Effector memory CD8-positive, alpha-beta T cell (primary cell): ENCODE data around the gene GBA2.
A peak's percentile ranks its signal among the peaks of the same experiment; 100 is the strongest.

Experiments
- ATAC-seq: fragments of 150-1000 bp; cut with Tn5 transposase; replicated peaks from 2 replicates; pipeline ENCODE4 v1.10.0; 2021; ENCODE audit warnings: mild to moderate bottlenecking, moderate library complexity
- DNase-seq, 3 experiments: peaks; one replicate each; pipeline ENCODE4 v3.0.0; 2021
- H3K27ac Mint-ChIP-seq, 2 donors: one replicate each; pipeline ENCODE4 v1.8.0; 2022; ENCODE audit warnings: mild to moderate bottlenecking in 2 of 2, mixed read lengths in 2 of 2, moderate library complexity in 2 of 2
- H3K27me3 Mint-ChIP-seq, 2 donors: one replicate each; pipeline ENCODE4 v1.8.0; 2022; ENCODE audit warnings: mixed read lengths in 2 of 2
- H3K36me3 Mint-ChIP-seq: one replicate; pipeline ENCODE4 v1.8.0; 2022; ENCODE audit warnings: mild to moderate bottlenecking, moderate library complexity, mixed read lengths; ENCODE audit not compliant: insufficient read depth
- H3K4me1 Mint-ChIP-seq, 2 donors: one replicate each; pipeline ENCODE4 v1.8.0; 2022; ENCODE audit warnings: low read depth in 2 of 2, mixed read lengths in 2 of 2
- H3K4me3 Mint-ChIP-seq, 2 donors: one replicate each; pipeline ENCODE4 v1.8.0; 2022; ENCODE audit warnings: mild to moderate bottlenecking in 2 of 2, mixed read lengths in 2 of 2, moderate library complexity in 2 of 2
- H3K9me3 Mint-ChIP-seq, 2 donors: one replicate each; pipeline ENCODE4 v1.8.0; 2022; ENCODE audit warnings: mixed read lengths in 2 of 2

GBA2 gene

DNA sequence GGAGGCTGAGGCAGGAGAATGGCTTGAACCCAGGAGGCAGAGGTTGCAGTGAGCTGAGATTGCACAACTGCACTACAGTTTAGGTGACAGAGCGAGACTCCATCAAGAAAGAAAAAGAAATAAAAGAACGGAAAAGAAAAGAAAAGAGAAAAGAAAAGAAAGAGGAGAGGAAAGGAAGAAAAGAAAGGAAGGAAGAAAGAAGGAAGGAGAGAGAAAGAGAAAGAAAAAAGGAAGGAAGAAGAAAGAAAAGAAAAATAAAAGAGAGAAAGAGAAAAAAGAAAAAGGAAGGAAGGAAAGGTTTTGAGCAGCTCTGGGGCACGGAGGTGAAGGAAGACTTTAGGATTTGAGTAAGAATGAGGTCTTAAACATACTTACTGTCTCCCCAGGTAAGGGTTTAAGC is 35.5 kb downstream of the GBA2 start:
- peak overlapping the region in 1 of 2 donors; percentile 57 for H3K27ac Mint-ChIP-seq
- no peak overlapping the region for H3K4me3 Mint-ChIP-seq
- H3K36me3 Mint-ChIP-seq, result peaks cover 91% of the 10 kb centered on the region
- DNase-seq (no peak), ATAC-seq (no peak)
- H3K4me1 Mint-ChIP-seq, result peaks cover 5 to 10% of the 10 kb centered on the region in 2 donors
- no peaks in the 10 kb centered on the region for H3K9me3 Mint-ChIP-seq
- no peaks in the 10 kb centered on the region for H3K27me3 Mint-ChIP-seq

DNA sequence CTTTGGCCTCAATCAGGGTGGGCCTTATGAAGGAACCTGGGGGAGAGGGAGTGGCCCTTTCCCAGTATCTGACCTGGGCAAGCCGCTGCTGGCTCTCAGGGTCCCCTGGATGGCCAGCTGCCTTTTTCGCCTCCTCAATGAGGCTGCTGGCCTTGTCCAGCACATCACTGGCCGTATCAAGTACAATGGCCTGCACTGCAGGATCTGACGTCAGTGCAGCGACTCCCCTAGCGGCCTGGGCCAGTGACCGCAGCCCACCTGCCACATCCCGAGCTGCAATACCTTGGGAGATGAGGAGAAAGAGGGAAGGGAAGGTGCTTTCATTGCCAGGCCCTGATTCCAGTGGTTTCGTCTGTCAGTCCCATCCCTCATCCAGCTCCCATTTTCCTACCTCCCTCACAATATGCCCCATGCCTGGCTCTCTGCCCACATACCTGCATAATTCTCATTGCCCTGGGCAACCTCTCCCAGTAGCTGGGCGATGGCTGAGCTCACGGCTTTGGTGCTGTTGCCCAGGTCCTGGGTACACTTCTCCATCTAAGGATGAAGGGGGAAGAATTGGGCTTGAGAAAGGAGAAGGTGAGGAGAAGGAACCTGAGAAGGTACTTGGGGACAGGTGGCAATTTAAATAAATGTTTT is 36.1 kb downstream of the GBA2 start:
- no peak for DNase-seq
- no peaks in the 10 kb centered on the region for H3K9me3 Mint-ChIP-seq
- ATAC-seq, result no peak

DNA sequence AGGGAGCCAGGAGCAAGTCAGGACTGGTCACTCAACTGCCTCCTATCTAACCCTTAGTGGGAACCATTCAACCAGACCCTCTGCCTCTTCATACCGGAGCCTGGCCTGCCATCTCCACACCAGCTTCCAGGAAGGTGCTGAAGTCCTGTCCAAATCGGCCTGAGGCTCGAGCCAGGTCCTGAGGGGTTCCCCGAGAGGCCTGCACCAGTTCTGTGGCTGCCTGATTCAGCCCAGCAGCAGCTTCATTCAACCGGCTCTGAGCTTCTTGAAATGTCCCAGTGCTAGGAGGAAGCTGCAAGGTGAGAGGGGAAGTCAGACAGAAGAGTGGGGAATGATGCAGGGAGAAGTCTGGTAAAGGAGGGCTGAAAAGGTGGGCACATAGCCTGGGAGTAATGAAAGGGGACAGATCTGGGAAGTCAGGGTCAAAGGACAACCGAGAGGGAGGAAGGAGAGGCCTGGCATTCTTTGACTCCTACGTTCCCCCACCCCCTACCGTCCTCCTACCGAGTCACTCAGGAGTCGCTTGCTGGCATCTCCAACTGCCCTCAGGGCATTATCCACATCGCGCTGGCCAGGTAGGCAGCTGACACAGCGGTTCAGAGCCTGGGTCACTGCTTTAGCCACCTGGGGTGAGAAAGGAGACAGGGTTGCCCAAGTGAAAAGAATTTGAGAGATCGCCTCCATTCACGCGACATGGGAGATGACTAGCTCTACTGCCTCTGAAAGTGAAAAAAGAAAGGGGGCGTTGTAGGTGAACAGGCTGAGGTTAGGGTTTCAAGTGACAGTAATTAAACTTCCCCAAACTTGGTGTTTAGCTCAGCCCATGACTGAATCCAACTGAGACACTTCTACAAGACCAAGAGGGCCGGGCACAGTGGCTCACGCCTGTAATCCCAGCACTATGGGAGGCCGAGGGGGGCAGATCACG is 37.3 kb downstream of the GBA2 start:
- Mint-ChIP-seq H3K27ac (peak overlapping the region; percentile 50 to 55), H3K27me3 (no peaks in the 10 kb centered on the region), H3K4me3 (no peak overlapping the region), H3K36me3 (peaks cover 97% of the 10 kb centered on the region), H3K4me1 (peaks cover 5 to 10% of the 10 kb centered on the region in 2 donors), H3K9me3 (no peaks in the 10 kb centered on the region)
- DNase-seq (no peak), ATAC-seq (no peak)

More for the DNA sequence above, 36.1 kb downstream of the GBA2 start:
- no peak overlapping the region for H3K4me3 Mint-ChIP-seq
- no peaks in the 10 kb centered on the region for H3K27me3 Mint-ChIP-seq
- peak overlapping the region; percentile 50 to 57 for H3K27ac Mint-ChIP-seq
- peaks cover 5 to 10% of the 10 kb centered on the region in 2 donors for H3K4me1 Mint-ChIP-seq
- H3K36me3 Mint-ChIP-seq, result peaks cover 93% of the 10 kb centered on the region

DNA sequence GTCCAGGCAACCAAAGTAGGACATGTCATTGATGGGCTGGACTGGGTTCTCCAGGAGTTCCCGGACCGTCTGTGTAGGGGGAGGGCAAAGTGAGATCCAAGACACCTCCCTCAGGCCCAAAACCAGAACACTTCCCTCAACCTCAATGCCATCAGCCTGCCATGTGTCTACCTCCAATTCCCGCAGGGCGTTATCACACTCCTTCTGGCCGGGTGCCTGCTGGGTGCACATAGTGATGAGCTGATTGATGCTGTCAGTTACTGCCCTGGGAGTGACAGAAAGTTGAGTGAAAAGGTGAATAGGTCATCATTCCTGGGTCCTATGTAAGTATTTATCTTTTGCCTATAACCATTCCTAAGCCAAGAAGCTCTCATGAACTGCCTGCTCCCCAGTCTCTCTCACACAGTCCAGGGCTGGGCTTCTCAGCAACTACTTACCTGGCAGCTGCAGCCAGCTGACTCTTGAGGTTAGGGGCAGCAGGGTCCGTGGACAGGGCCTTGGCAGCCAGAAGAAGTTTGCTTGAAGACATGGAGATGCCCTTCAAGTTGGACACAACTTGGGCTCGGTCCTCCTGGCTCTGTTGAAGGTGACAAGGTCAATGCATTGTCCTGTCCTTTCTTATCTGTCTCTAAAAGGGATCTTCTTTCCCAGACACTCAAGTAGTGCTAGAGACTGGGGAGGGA is 38.1 kb downstream of the GBA2 start:
- no peaks in the 10 kb centered on the region for H3K9me3 Mint-ChIP-seq
- no peaks in the 10 kb centered on the region for H3K27me3 Mint-ChIP-seq
- H3K4me3 Mint-ChIP-seq, result no peak overlapping the region
- H3K4me1 Mint-ChIP-seq, result peaks cover 4 to 5% of the 10 kb centered on the region in 2 donors
- peaks cover 96% of the 10 kb centered on the region for H3K36me3 Mint-ChIP-seq
- DNase-seq (no peak), ATAC-seq (no peak)
- peak overlapping the region in 1 of 2 donors; percentile 55 for H3K27ac Mint-ChIP-seq

DNA sequence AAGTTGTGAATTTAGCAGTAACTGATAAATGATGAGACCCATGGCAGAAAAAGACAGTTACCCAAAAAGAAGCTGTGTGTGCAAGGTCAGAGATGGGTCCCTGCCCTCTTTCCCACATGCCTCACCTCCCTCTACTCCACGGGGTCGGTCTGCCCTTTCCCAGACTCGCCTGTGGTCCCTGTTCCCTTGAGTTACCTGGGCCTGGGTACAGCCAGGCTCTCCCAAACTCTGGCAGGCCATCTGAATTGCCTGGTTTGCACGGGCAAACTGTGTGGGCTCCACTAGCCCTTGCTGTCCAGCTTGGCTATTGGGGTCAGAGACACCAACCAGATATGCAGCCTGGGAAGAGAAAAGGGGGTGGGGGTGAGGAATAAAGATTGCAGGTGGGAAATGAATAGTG is 40.9 kb downstream of the GBA2 start:
- peaks cover 89% of the 10 kb centered on the region for H3K36me3 Mint-ChIP-seq
- ATAC-seq (no peak), DNase-seq (no peak)
- H3K4me1 Mint-ChIP-seq, result no peaks in the 10 kb centered on the region
- no peaks in the 10 kb centered on the region for H3K9me3 Mint-ChIP-seq
- H3K27ac Mint-ChIP-seq, result peak overlapping the region in 1 of 2 donors; percentile 72
- no peaks in the 10 kb centered on the region for H3K27me3 Mint-ChIP-seq
- no peak overlapping the region for H3K4me3 Mint-ChIP-seq

DNA sequence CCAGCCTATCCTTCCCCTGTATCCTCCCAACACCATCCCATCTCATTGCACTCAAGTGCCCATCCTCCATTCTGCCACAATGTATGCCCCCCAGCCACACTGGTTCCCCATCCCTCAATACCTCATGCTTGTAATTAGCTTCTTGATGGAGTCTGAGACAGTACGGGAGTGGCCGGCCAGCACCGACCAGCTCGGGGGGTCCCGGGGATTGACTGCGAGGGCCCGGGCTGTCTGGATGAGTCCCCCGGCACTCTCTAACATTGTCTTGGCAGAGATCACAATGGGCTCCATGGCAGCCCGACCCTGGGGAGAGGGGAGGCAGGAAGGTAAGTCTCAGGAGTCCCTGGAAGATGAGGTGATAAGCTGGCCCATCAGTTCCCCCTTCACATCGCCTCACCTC is 42.1 kb downstream of the GBA2 start:
- no peak overlapping the region for H3K4me3 Mint-ChIP-seq
- DNase-seq, result no peak
- H3K9me3 Mint-ChIP-seq, result no peaks in the 10 kb centered on the region
- peaks cover 77% of the 10 kb centered on the region for H3K36me3 Mint-ChIP-seq
- H3K4me1 Mint-ChIP-seq, result no peaks in the 10 kb centered on the region
- peak overlapping the region; percentile 48 to 58 for H3K27ac Mint-ChIP-seq
- no peak for ATAC-seq
- H3K27me3 Mint-ChIP-seq, result no peaks in the 10 kb centered on the region

DNA sequence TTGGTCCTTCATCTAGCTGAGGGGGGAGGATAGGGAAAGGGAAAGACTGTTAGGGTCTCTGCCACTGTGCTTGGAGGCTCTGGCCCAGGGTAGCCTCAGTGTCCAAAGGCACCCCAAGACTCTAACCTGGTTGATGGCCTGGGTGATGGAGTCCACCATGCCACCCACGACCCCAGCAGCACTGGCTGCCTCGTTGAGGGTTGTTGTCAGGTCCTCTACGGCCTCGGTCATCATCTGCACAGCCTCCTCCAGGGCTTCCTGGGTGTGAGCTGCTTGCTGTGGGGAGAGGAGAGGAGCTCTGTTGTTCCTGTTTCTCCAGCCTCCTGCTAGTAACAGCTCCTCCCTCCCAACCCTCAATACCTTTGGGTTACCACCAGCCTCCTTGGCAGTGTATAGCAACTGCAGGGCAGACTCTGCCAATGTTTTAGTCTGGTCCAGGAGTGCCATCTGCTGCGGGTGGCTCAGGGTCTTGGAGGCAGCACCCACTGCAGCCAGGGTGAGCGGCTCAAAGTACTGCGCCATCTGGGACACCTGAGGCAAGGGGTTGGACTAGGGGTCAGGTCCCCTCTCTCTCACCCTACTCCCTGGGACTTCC is 43.1 kb downstream of the GBA2 start:
- no peak overlapping the region for H3K4me3 Mint-ChIP-seq
- H3K4me1 Mint-ChIP-seq, result no peaks in the 10 kb centered on the region
- H3K27me3 Mint-ChIP-seq, result no peaks in the 10 kb centered on the region
- H3K36me3 Mint-ChIP-seq, result peaks cover 67% of the 10 kb centered on the region
- no peak for ATAC-seq
- H3K27ac Mint-ChIP-seq, result peak overlapping the region in 1 of 2 donors; percentile 13
- no peaks in the 10 kb centered on the region for H3K9me3 Mint-ChIP-seq
- DNase-seq, result no peak

DNA sequence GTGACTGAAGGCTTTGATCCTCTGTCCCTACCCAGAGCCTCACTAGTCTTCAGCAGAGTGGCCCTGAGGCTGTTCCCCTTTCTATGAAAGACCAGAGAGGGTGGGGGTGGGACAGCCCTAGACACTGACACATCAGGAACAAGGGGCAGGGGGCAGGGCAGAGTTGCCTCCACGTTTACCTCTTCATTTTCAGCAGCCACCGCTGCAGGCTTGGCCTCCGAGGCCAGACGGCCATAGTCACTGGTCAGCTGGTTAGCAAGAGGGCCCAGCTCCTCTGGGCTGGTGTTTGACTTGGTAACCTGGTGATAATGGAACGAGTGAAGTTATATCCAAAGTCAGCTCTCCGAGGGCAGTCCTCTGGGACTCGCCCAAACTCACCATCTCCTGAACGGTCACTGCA is 43.7 kb downstream of the GBA2 start:
- DNase-seq (no peak), ATAC-seq (no peak)
- H3K9me3 Mint-ChIP-seq, result no peaks in the 10 kb centered on the region
- H3K27me3 Mint-ChIP-seq, result no peaks in the 10 kb centered on the region
- H3K4me1 Mint-ChIP-seq, result no peaks in the 10 kb centered on the region
- H3K36me3 Mint-ChIP-seq, result peaks cover 61% of the 10 kb centered on the region
- H3K27ac Mint-ChIP-seq, result peak overlapping the region in 1 of 2 donors; percentile 13
- no peak overlapping the region for H3K4me3 Mint-ChIP-seq

DNA sequence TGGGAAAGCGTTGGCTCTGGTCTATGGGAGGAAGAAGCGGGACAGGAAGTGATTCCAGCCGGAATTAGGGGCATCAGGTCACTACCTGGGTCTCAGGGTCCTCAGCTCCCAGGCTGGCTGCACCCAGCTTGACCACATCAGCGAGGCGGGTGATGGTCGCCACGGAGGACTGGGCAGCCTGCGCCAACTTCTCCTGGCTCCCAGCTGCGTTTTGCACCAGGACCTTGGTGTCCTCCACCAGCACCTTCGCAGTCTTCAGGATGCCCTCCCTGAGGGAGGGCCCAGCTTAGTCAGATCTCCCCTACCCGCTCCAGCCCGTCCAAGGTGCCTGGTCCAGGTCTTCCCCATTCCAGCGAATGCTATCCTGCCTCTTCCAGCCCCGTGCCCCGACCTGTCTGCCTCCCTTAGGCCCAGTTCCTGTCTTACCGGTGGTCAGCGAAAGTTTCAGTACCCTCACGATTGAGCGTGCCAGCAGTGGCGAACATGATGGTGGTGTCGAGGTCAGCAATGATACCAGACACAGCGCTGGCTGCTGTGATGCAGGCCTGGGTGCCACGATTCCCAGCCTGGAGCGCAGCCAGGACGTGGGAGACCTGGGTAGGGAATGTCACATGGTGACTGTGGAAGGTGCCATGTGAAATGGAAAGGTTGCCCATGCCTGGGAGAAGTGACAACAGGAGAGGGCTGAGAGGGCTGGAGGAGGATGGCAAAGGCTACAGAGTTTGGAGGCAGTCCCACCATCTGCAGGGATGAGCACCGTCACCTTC is 44.9 kb downstream of the GBA2 start:
- no peaks in the 10 kb centered on the region for H3K9me3 Mint-ChIP-seq
- H3K4me1 Mint-ChIP-seq, result no peaks in the 10 kb centered on the region
- H3K36me3 Mint-ChIP-seq, result peaks cover 49% of the 10 kb centered on the region
- ATAC-seq (no peak), DNase-seq (no peak)
- H3K27ac Mint-ChIP-seq, result peak overlapping the region in 1 of 2 donors; percentile 14
- no peak overlapping the region for H3K4me3 Mint-ChIP-seq
- no peaks in the 10 kb centered on the region for H3K27me3 Mint-ChIP-seq

DNA sequence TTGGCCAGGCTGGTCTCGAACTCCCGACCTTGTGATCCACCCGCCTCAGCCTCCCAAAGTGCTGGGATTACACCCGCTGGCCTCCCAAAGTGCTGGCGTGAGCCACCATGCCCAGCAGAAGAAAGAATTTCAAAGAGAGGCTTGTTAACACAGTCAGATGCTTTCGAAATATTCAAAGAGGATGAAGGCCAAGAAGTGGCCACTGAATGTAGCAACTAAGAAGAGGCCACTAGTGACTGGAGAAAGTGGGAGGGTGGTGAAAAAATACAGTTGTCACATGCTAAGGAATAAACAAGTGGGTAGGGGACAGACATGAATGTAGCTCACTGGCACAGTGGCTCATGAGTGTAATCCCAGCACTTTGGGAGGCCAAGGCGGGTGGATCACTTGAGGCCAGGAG is 46.3 kb downstream of the GBA2 start:
- H3K4me1 Mint-ChIP-seq, result no peaks in the 10 kb centered on the region
- DNase-seq (no peak), ATAC-seq (no peak)
- peaks cover 35% of the 10 kb centered on the region for H3K36me3 Mint-ChIP-seq
- peak overlapping the region in 1 of 2 donors; percentile 44 for H3K27ac Mint-ChIP-seq
- no peaks in the 10 kb centered on the region for H3K9me3 Mint-ChIP-seq
- no peak overlapping the region for H3K4me3 Mint-ChIP-seq
- H3K27me3 Mint-ChIP-seq, result no peaks in the 10 kb centered on the region

DNA sequence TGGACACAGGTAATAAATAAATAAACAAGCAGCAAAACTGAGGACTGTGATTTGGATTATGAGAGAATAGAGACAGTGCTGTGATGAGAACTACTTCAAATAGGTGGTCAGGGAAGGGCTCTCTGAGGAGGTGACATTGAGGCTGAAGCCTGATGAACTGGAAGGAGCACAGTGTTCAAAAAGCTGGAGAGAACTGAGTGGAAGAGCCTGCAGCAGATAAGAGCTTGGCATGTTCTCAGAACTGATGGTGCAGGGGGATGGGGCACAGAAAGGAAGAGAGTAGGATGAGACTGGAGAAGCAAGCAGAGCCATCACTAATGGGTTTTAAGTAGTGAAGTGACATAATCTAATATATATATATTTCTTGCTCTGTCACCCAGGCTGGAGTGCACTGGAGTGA is 48.1 kb downstream of the GBA2 start:
- H3K27me3 Mint-ChIP-seq, result no peaks in the 10 kb centered on the region
- H3K36me3 Mint-ChIP-seq, result peaks cover 18% of the 10 kb centered on the region
- DNase-seq, result no peak
- peaks cover 11 to 13% of the 10 kb centered on the region in 2 donors for H3K4me1 Mint-ChIP-seq
- no peak for ATAC-seq
- H3K4me3 Mint-ChIP-seq, result no peak overlapping the region
- no peak overlapping the region for H3K27ac Mint-ChIP-seq
- H3K9me3 Mint-ChIP-seq, result no peaks in the 10 kb centered on the region

DNA sequence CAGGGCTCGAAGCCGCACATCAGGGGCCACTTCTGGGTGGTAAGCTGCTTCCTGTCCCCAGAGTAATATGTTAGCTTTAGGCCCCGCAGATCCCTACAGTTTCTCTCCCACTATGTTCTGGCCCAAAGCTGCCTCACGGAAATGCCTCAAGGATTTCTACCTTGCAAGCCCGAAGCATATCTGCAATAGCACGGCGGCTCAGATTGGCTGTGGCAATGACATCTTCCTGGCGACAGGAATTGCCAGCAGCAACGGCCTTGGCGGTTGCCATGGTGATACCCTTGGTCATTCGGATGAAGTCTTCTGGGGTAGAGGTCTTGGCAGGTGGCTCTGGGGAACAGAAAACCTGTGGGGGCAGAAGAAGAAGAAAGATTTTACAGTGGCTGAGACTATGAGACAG is 49.0 kb downstream of the GBA2 start:
- Mint-ChIP-seq H3K27ac (no peak overlapping the region), H3K4me3 (no peak overlapping the region), H3K36me3 (peaks cover 9% of the 10 kb centered on the region), H3K4me1 (peaks cover 11 to 13% of the 10 kb centered on the region in 2 donors), H3K9me3 (no peaks in the 10 kb centered on the region), H3K27me3 (no peaks in the 10 kb centered on the region)
- no peak for ATAC-seq
- no peak for DNase-seq

DNA sequence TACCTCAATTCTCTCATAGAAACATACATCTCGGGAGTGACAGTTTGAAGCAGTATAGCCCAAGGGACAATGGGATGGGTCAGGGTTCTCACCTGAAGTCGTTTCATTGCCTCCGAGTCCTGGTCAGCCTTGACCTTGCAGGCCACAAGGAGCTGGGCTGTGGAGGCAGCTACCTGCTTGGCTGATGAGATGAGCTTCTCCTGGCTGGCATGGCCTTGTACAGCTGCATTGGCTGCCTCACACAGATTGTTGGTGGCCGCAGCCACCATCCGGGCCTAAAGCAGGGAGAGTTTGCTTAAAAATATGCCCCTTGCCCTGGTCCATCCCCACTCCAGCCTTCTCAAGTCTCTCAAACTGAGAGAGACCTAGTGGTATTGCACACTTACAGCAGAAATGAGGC is 50.8 kb downstream of the GBA2 start:
- H3K27ac Mint-ChIP-seq, result no peak overlapping the region

More for the DNA sequence above, 50.8 kb downstream of the GBA2 start:
- no peaks in the 10 kb centered on the region for H3K27me3 Mint-ChIP-seq
- H3K4me3 Mint-ChIP-seq, result no peak overlapping the region
- no peak for ATAC-seq
- peaks cover 4% of the 10 kb centered on the region for H3K36me3 Mint-ChIP-seq
- no peaks in the 10 kb centered on the region for H3K9me3 Mint-ChIP-seq
- no peak for DNase-seq
- peaks cover 11 to 13% of the 10 kb centered on the region in 2 donors for H3K4me1 Mint-ChIP-seq
